Memory B cell (primary cell): Measurements from ENCODE around the gene LIPE.
A peak's percentile ranks its signal among the peaks of the same experiment; 100 is the strongest.

Experiments used
- ATAC-seq: fragments of 150-1000 bp; cut with Tn5 transposase; 2 replicates; pipeline ENCODE4 v1.10.0; 2021; ENCODE audit warnings: low read depth, mild to moderate bottlenecking, moderate library complexity
- DNase-seq, 2 donors: peaks; one replicate each; pipeline ENCODE4 v3.0.0; 2022; ENCODE audit warnings: low spot score in 2 of 2
- H3K27ac Mint-ChIP-seq: one replicate; pipeline ENCODE4 v1.8.0; 2022; ENCODE audit warnings: mild to moderate bottlenecking, moderate library complexity, mixed read lengths
- H3K27me3 Mint-ChIP-seq: one replicate; pipeline ENCODE4 v1.8.0; 2022; ENCODE audit warnings: mixed read lengths
- H3K36me3 Mint-ChIP-seq: one replicate; pipeline ENCODE4 v1.8.0; 2022; ENCODE audit warnings: mild to moderate bottlenecking, mixed read lengths
- H3K4me1 Mint-ChIP-seq: one replicate; pipeline ENCODE4 v1.8.0; 2022; ENCODE audit warnings: mixed read lengths
- H3K4me3 Mint-ChIP-seq: one replicate; pipeline ENCODE4 v1.8.0; 2022; ENCODE audit warnings: mild to moderate bottlenecking, moderate library complexity, mixed read lengths
- H3K9me3 Mint-ChIP-seq: one replicate; pipeline ENCODE4 v1.8.0; 2022; ENCODE audit warnings: mixed read lengths

Gene LIPE

DNA sequence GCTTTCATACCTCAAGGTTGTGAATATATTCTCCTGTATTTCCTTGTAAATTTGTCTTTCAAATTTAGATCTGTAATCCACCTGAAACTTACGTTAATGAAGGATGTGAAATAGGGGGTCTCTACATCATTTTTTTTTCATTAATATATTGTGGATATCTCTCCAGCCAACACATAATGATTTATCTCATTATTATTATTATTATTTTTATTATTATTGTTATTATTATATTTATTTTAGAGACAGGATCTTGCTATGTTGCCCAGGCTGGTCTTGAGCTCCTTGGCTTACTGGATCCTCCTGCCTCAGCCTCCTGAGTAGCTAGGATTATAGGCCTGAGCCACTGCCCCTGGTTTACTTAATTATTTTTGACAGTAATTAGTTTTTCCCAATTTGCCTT, 4.3 kb upstream of the LIPE start:
- H3K4me3 Mint-ChIP-seq: no peak overlapping the region
- no peaks in the 10 kb centered on the region for H3K4me1 Mint-ChIP-seq
- ATAC-seq: no peak
- no peaks in the 10 kb centered on the region for H3K9me3 Mint-ChIP-seq
- no peak overlapping the region for H3K27ac Mint-ChIP-seq
- no peaks in the 10 kb centered on the region for H3K36me3 Mint-ChIP-seq
- no peak for DNase-seq
- no peaks in the 10 kb centered on the region for H3K27me3 Mint-ChIP-seq

DNA sequence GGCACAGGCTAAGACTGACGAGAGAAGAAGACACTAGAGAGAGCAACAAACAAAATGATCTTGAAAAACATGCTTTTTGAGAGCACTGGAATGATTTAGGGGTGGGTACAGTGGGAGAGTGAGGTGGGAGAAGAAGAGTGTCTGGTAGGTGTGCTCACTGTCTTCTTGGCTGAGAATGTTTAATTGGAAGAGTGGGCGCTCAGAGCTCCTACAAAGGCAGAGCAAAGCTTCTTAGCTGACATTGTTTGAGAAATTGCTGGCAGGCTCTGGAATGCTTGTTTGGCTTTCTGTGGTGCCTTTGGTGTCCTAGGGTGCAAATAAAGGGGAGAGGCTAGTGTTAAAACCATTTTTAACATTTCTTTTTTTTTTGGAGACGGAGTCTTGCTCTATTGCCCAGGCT, 1.5 kb upstream of the LIPE start:
- DNase-seq (no peak), ATAC-seq (no peak)
- Mint-ChIP-seq H3K27ac (no peak overlapping the region), H3K27me3 (no peaks in the 10 kb centered on the region), H3K4me1 (peaks cover 5% of the 10 kb centered on the region), H3K36me3 (no peaks in the 10 kb centered on the region), H3K9me3 (no peaks in the 10 kb centered on the region), H3K4me3 (no peak overlapping the region)

DNA sequence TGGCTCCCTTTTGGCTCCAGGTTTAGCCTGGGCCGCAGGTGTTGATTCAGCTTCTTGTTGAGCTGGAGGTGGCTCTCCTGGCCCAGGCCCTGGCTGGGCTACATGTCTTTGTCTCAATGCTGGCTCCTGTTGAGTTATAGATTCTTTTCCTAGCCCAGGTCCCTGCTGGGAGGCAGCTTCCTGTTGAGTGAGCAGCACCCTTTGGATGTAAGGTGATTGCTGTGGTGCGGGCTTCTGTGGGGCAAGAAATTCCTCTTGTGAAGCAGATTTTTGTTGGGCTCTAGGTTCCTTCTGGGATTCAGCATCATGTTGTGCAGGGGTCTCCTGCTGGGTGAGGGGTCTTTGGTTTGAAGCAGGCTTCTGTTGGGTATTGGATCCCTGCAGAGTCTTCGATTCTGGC, 545 bp downstream of the LIPE start:
- ATAC-seq: no peak
- H3K4me1 Mint-ChIP-seq: peaks cover 16% of the 10 kb centered on the region

DNA sequence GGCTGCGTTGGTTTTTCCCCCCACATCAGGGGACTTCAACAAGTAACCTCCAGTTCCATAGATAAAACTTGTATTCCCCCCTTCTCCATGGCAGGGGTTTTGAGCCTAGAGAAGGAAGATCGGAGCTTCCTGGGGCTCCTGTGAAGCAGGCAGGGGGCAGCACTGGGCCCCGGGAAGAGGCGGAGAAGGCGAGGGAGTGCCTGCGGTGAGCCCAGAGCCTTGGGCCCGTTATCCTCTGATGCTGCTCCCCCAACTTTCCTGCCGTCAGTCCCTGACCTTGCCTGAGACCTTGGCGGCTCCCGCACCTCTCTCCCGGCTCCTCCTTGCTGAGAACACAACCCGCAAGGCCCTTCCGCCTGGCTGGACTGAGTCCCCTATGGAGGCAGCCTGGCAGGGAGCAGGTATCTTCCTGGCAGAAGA, 2.5 kb downstream of the LIPE start:
- H3K4me1 Mint-ChIP-seq: peaks cover 31% of the 10 kb centered on the region
- DNase-seq (no peak), ATAC-seq (no peak)
- peaks cover 3% of the 10 kb centered on the region for H3K36me3 Mint-ChIP-seq
- H3K4me3 Mint-ChIP-seq: peak overlapping the region; percentile 96
- no peaks in the 10 kb centered on the region for H3K27me3 Mint-ChIP-seq
- no peak overlapping the region for H3K27ac Mint-ChIP-seq
- no peaks in the 10 kb centered on the region for H3K9me3 Mint-ChIP-seq

More for the DNA sequence above, 545 bp downstream of the LIPE start:
- Mint-ChIP-seq H3K36me3 (no peaks in the 10 kb centered on the region), H3K4me3 (no peak overlapping the region), H3K9me3 (no peaks in the 10 kb centered on the region), H3K27me3 (no peaks in the 10 kb centered on the region), H3K27ac (no peak overlapping the region)
- no peak for DNase-seq

DNA sequence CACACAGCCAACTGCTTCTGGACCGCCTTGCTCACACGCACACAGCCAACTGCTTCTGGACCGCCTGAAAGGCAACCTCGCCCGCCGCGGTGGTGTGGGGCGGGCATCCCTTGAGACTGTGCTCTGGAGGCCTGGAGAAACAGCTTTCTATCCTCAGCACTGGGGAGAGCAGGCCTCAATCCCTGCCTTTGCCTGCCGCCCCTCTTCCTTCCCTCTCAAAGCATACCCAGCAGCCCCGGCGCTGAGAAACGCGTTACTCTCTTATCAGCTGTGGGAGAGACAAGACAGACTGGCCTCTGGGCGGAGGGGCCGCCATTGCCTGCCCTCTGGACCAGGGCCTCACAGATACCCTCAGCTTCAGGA, 2.9 kb downstream of the LIPE start:
- no peak for DNase-seq
- Mint-ChIP-seq H3K36me3 (peaks cover 3% of the 10 kb centered on the region), H3K27me3 (no peaks in the 10 kb centered on the region), H3K4me3 (peak overlapping the region; percentile 96), H3K4me1 (peaks cover 35% of the 10 kb centered on the region), H3K27ac (no peak overlapping the region), H3K9me3 (no peaks in the 10 kb centered on the region)
- no peak for ATAC-seq

DNA sequence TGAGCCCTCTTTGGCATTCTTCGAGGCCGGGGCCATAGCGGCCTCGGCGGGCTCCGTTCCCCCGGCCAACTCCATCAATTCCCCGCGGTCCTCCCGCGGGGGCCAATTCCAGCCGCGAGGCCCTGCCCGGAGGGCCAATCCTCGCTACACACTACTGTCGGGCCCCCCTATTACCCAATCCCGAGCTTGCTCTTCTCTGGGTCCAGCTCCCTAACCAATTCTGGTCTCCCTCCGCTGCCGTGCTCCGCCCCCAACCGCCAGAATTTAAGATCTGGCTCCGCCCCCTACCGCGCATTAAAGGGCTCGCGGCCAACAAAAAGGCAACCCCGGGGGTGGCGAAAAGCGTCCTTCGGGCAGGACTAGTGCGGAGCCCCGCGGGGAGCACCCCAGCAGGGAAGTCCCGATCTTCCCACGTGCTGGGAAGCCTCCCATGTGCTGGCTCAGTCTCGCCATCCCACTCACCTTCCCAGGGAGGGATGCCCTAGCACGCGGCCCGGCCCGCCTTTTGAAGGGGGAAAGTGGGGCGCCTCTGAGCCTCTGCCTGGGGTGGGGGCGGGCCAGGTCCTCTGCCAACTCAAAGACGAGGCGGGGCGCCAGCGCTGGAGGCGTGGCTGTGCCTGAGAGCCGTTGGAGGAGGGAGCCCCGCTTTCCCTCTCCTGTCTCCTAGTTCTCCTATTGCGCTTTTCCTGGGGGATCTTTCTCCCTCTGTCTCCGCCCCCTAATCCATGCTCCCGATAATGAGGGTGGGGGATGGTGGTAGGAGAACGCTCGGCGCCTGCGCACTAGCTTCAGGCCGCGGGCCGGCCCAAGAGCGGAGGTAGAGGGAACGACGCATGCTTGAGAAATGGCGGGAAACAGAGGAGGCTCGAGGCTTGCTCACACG, 3.5 kb downstream of the LIPE start:
- Mint-ChIP-seq H3K36me3 (peaks cover 3% of the 10 kb centered on the region), H3K4me1 (peaks cover 36% of the 10 kb centered on the region), H3K27ac (peak overlapping the region; percentile 88), H3K4me3 (peak overlapping the region; percentile 96), H3K27me3 (no peaks in the 10 kb centered on the region), H3K9me3 (no peaks in the 10 kb centered on the region)
- DNase-seq: peak; percentile 88 to 90
- peak; percentile 80 for ATAC-seq

DNA sequence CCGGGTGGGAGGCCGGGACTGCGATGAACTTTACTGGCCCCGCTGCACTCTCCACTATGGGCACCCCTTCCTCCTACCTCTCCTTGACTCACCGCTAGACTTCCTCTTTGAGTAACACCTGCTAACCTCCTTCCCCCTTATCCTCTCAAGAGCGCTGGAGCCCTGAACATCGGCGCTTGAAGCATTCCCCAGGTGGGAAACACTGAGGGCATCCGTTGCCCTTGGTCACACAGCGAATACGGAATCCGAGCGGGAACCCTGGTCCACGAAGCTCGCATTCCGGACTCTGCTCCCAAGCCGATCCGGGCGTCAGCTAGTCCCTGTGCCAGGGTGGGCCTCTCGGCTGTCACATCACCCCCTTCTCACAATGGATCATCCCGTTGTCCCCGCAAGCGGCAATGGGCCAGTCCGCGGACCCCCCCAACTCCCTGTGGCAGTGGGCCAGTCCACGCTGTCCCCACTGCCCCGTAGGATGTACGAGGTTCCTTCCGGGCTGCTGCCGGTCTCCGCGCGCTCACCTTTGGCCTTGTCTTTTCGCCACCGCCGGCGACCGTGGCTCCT, 4.2 kb downstream of the LIPE start:
- DNase-seq (peak in 1 of 2 donors; percentile 64), ATAC-seq (peak; percentile 67)
- Mint-ChIP-seq H3K4me1 (peaks cover 36% of the 10 kb centered on the region), H3K9me3 (no peaks in the 10 kb centered on the region), H3K4me3 (peak overlapping the region; percentile 96), H3K27me3 (no peaks in the 10 kb centered on the region), H3K36me3 (peaks cover 3% of the 10 kb centered on the region), H3K27ac (peak overlapping the region; percentile 88)

DNA sequence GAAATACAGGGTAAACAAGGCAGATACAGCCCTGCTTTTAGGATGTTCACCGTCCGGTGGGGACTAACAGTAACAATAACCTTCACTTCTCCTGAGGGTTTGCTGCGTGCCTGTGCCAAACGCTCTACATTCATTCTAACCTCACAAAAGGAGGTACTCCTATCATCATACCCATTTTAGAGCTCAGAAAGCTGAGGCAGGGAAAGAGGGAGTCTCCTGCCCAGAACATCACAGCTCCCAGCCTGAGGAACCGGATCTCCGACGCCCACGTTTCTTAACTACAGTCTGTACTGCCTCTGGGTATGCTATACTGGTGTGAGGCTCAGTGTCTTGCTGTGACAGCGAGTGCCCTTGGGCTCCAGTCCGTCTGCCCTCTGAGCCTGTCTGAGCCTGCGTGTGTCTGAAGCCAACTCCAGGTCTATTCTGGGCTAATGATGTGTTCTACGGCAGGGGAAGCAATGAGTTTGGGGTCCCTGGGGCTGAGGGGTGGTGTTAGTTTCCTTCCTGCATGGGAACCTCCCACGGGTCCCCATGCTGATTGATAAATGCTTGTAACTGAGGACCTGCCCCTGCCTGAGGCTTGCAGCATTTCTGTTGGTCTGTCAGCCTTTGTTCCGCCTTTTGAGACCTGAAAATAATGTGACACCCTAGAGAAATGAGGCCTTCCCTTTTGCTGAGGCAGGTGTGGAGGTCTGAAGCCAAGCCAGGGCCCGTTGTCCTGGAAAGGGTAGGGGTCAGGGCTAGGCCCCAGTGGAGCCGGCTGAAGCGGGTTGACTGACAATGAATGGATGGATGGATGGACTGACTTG, 4.9 kb downstream of the LIPE start:
- peak; percentile 44 for ATAC-seq
- Mint-ChIP-seq H3K27ac (peak overlapping the region; percentile 88), H3K36me3 (peaks cover 3% of the 10 kb centered on the region), H3K4me1 (peaks cover 36% of the 10 kb centered on the region), H3K9me3 (no peaks in the 10 kb centered on the region), H3K4me3 (peak overlapping the region; percentile 96), H3K27me3 (no peaks in the 10 kb centered on the region)
- DNase-seq: peak in 1 of 2 donors; percentile 54

DNA sequence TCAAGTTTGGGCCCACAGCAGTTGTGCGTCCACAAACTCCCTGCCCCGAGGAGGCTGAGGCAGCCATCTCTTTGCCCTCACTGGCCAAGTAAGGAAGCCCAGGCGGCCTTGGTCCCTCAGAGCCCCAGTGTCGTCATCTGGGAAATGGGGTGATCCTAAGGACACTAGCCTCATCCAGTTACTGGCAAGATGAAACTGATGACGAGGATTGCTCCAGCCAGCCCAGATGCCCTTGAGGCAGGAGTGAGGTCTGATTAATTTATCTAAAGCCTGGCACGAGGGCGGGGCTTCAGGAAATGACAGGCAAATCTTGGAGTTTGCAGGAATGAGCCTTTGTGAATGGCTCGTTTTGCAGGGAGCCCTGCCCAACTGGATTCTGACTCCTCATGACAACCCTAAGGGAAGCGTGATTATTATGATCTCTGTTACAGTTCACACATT, 5.6 kb downstream of the LIPE start:
- Mint-ChIP-seq H3K36me3 (peaks cover 3% of the 10 kb centered on the region), H3K27me3 (no peaks in the 10 kb centered on the region), H3K4me1 (peaks cover 36% of the 10 kb centered on the region), H3K4me3 (peak overlapping the region; percentile 96), H3K27ac (peak overlapping the region; percentile 88), H3K9me3 (no peaks in the 10 kb centered on the region)
- no peak for DNase-seq
- no peak for ATAC-seq

DNA sequence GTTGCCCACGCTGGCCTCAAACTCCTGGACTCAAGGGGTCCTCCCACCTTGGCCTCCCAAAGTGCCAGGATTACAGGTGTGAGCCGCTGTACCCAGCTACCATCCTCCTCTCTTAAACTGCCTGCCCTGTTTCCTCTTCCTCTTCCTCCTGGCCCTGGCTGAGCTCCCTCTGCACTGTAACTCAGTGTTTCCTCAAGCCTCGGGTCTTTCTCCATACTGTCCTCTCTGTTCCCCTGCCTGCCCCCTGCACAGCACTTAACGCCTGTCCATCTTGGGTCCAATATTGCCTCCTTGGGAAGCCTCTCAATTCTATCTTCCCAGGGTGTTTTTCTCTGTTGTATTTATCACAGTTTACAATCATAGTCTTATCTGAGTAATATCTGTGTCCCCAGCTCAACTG, 6.1 kb downstream of the LIPE start:
- Mint-ChIP-seq H3K36me3 (peaks cover 3% of the 10 kb centered on the region), H3K4me1 (peaks cover 36% of the 10 kb centered on the region)

DNA sequence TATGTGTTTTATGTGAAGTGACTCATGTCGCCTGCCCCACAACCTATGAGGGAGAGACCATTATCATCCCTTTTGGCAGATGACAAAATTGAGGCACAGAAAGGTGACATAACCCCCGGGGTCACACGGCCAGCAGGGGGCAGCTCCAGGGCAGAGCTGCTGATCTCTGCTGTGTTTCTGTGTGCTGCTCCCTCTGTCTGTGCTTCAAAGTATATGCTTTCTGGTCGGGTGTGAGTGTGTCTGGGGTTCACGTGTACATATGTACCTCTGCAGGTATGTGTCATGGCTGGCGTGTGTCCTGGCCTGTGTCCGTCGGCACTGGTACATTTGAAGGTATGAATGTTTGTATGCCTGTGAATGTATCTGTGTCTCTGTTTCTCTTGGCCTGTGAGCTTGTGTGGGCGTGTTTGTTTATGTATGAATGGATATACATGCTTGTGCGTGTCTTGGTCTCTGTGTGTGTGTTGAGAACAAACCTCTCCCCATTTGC, 7.1 kb downstream of the LIPE start:
- H3K4me3 Mint-ChIP-seq: no peak overlapping the region
- ATAC-seq: peak; percentile 21
- H3K9me3 Mint-ChIP-seq: no peaks in the 10 kb centered on the region
- DNase-seq: peak; percentile 54 to 63
- H3K27me3 Mint-ChIP-seq: no peaks in the 10 kb centered on the region
- peaks cover 8% of the 10 kb centered on the region for H3K36me3 Mint-ChIP-seq
- peak overlapping the region; percentile 9 for H3K27ac Mint-ChIP-seq
- H3K4me1 Mint-ChIP-seq: peaks cover 36% of the 10 kb centered on the region

More for the DNA sequence above, 6.1 kb downstream of the LIPE start:
- Mint-ChIP-seq H3K27me3 (no peaks in the 10 kb centered on the region), H3K4me3 (peak overlapping the region; percentile 54), H3K9me3 (no peaks in the 10 kb centered on the region), H3K27ac (peak overlapping the region; percentile 77)
- no peak for DNase-seq
- no peak for ATAC-seq

DNA sequence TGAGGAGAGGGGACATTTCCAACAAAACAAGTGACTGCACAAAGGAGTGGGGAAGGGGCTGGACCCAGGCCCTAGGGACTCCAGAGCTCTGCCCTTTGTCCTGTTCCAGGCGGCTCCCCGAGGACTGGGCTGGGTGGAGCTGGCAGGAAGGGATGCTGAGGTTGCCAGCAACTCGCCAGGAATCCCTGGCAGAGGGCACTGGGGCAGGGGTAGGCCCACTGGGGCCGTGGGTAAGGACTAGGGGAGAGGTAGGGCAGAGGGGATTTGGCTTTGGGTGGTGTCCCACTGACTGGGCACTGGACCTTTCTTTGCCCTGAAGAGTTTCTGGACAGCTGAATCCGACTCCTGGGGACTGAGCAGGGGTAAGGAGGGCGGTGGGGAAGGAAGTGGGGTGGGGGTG, 7.9 kb downstream of the LIPE start:
- ATAC-seq: no peak
- H3K4me1 Mint-ChIP-seq: peaks cover 34% of the 10 kb centered on the region
- no peak for DNase-seq
- H3K4me3 Mint-ChIP-seq: no peak overlapping the region
- peaks cover 11% of the 10 kb centered on the region for H3K36me3 Mint-ChIP-seq
- no peaks in the 10 kb centered on the region for H3K27me3 Mint-ChIP-seq
- no peak overlapping the region for H3K27ac Mint-ChIP-seq
- no peaks in the 10 kb centered on the region for H3K9me3 Mint-ChIP-seq

DNA sequence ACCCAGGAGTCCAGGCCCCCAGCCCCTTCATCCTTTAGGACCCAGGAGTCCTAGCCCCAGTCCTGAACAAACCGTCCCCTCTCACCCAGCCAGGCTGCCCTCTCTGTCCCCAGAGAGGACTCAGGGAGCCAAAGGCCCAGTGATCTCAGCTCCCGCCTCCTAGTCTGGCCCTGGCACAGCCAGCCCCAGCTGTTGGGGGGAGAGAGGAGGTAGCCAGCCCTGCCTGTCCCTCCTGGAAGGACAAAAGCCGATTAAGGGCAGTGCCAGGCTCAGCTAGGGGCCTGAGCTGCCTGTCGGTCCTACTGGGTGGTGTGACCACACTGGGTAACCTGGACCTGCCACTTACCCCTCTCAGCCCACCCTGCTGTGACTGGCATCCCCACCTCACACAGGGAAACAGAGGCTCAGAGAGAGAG, 14.5 kb downstream of the LIPE start:
- no peak for DNase-seq
- Mint-ChIP-seq H3K27ac (no peak overlapping the region), H3K36me3 (peaks cover 25% of the 10 kb centered on the region), H3K4me1 (peaks cover 20% of the 10 kb centered on the region), H3K9me3 (no peaks in the 10 kb centered on the region), H3K27me3 (no peaks in the 10 kb centered on the region), H3K4me3 (no peak overlapping the region)
- ATAC-seq: no peak

DNA sequence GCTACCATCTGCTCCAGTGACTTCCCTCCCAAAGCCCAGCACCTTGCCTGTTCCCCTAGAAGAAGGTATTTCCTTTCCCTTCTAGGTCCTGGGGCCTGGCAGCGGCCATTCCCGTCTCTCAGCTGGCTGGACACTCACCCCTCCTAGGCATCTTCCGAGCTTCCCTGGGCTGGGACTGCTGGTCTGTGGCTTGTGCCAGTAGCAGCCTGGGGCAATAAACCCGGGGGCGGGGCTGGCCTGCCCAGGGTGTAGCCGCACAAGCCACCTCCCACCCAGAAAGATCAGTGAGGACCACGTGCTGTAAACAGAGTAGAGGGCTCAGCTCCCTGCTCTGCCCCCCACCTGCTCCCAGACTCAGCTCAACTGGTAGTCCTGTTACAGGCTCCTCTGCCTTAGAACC, 15.0 kb downstream of the LIPE start:
- DNase-seq: no peak
- Mint-ChIP-seq H3K9me3 (no peaks in the 10 kb centered on the region), H3K27ac (no peak overlapping the region), H3K36me3 (peaks cover 27% of the 10 kb centered on the region), H3K27me3 (no peaks in the 10 kb centered on the region), H3K4me1 (peaks cover 20% of the 10 kb centered on the region), H3K4me3 (no peak overlapping the region)
- no peak for ATAC-seq
